ENCODE data around the gene NACC2.
A peak's percentile ranks its signal among the peaks of the same experiment; 100 is the strongest.

Gene NACC2

DNA sequence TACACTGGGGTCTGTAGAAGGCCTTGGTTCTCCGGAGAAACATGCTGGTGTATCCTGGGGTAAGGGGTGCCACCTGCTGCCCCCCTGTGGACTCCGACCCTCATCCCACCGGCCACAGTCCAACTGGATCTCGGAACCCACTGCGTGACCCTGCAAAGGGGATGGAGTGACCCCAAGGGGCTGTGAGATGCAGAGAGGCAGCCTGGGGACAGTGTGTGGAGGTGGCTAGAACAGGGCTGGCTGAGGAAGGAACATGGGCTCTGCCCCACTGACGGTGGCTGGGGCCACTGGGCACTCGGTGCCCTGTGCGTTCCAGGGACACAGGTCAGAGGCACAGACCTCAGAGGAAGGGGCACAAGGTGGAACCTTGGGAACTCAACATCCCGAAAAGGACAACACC lies 2.3 kb downstream of the NACC2 start:
- no peak for DNase-seq (ENCODE audit: low read depth)
- TF ChIP-seq, protein P1, sequence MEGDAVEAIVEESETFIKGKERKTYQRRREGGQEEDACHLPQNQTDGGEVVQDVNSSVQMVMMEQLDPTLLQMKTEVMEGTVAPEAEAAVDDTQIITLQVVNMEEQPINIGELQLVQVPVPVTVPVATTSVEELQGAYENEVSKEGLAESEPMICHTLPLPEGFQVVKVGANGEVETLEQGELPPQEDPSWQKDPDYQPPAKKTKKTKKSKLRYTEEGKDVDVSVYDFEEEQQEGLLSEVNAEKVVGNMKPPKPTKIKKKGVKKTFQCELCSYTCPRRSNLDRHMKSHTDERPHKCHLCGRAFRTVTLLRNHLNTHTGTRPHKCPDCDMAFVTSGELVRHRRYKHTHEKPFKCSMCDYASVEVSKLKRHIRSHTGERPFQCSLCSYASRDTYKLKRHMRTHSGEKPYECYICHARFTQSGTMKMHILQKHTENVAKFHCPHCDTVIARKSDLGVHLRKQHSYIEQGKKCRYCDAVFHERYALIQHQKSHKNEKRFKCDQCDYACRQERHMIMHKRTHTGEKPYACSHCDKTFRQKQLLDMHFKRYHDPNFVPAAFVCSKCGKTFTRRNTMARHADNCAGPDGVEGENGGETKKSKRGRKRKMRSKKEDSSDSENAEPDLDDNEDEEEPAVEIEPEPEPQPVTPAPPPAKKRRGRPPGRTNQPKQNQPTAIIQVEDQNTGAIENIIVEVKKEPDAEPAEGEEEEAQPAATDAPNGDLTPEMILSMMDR (IDR thresholded peaks at IDR 0.05; ENCODE audit: control insufficient read depth, insufficient read depth, low read depth, low read length, missing control alignments), result no peak
- H3K4me3 ChIP-seq (ENCODE audit: control insufficient read depth, low read depth, low read length), result no peak overlapping the region

DNA sequence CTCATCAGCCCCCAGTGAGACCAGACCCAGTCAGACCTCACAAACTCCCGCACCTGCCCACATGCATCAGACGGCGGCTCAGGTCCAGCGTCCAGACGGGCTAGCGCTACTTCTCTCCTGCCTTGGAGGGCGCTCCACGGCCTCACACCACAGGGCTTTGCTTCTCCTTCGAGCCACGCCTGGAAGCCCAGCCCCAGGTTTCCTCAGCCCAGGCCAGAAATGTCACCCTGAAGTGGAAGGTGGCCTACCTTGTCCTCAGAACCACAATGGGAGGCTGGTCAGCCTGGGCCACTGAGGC lies 2.8 kb downstream of the NACC2 start:
- TF ChIP-seq, protein P1 (IDR thresholded peaks at IDR 0.05; ENCODE audit: control insufficient read depth, insufficient read depth, low read depth, low read length, missing control alignments), result no peak
- no peak overlapping the region for H3K4me3 ChIP-seq (ENCODE audit: control insufficient read depth, low read depth, low read length)
- DNase-seq (ENCODE audit: low read depth), result no peak

DNA sequence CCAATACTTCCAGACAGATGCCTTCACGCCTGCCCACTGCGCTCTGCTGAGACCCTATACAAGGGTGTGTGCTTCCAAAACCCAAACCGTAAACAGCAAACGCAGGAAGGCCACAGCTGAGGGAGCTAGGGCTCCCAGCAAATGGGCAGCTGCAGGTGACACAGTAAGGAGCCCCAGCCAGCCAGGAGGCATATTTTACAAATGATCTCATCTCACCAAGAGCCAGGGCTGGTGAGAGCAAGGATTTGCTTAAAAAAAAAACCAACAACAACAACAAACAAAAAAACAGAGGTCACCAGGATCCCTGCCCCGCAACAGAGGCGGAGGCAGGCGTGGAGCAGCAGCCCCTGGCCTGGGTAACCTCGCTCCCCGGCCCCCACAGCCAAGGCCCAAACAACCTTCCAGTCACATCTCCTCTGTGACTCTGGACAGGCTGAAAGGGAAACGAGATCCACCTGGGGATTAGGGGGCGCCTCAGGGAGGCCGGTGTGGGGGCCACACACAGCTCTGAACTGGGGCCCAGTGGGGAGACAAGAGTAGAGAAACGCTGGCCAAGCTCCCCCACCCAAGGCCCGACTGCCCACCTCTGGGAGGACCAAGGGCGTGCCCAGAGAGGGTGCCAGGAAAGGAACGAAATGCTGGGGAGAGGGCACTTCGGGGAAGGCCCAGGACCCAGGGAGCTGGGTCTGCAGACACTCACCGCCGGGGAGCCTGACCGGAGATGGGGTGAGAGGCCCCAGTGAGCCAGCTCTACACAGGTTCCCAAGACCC lies 3.3 kb downstream of the NACC2 start:
- no peak overlapping the region for H3K4me3 ChIP-seq (ENCODE audit: control insufficient read depth, low read depth, low read length)
- TF ChIP-seq, protein P1 (IDR thresholded peaks at IDR 0.05; ENCODE audit: control insufficient read depth, insufficient read depth, low read depth, low read length, missing control alignments), result no peak
- DNase-seq (ENCODE audit: low read depth), result no peak

DNA sequence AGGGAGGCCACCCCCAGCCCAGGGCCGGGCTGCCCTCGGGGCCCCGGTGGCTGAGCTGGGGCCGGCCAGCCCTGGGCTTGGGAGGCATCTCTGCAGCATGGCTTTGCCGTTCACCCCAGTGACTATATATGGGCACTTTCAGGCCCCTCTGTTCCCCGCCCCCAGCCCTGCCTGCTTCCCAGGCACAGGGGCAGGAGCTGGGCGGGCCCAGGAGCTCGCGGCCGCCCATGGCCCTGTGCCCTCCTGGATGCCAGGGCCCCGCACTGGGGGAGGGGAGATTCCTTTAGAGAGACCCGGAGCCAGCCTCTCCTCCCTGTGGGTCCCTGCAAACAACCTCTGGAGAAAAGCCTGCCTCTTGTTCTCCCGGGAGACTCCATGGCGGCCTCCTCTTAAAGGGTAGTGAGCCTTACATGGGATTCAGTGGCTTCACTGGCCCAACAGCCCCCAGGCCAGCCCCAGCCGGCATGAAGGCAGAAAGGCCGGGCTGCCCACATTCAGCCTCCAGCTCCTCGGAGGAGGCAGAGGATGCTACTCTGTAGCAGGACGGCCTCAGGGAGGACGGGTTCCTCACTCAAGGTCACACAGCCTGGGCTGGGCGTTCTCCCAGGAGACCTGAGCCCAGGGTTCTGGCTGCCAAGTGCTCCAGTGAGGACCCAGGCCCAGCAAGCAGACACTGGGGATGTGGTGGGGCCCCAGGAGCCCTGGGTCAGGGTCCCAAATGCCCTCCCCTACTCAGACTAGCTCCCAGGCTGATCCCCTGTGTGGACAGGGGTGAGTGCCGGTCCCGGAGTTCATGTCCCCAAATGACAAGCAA lies 4.1 kb downstream of the NACC2 start:
- TF ChIP-seq, protein P1 (IDR thresholded peaks at IDR 0.05; ENCODE audit: control insufficient read depth, insufficient read depth, low read depth, low read length, missing control alignments), result no peak
- DNase-seq (ENCODE audit: low read depth), result no peak
- no peak overlapping the region for H3K4me3 ChIP-seq (ENCODE audit: control insufficient read depth, low read depth, low read length)

DNA sequence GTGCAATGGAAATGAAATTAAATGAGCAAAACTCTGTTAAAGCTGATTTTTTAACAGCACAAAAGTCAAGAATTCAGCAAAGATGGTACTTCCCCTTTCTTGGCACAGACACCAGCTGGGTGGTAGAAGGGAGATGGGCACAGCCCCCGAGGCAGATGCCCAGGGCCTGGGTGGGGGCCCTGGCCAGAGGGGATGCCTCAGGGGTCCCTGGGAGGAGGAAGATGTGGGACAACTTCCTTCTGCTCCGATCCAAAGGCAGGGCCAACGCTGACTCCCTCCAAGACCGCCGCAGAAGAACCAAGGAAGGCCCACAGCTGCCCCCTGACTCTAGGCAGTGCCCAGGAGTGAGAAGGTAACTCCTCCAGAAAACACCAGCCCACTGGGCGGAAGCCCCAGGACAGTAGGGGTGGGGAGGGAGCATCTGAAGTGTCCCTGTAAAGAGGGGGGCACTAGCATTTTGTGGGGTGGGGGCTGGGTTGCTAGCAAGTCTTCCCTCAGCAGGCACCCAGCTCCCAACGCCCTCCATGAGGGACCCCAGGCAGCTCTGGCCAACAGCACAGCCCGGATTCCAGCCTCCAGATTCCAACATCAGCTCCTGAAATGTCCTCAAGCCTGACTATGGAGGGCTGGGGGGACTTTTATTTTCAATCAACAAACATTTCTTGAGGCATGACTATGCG lies 4.9 kb downstream of the NACC2 start:
- TF ChIP-seq, protein P1 (IDR thresholded peaks at IDR 0.05; ENCODE audit: control insufficient read depth, insufficient read depth, low read depth, low read length, missing control alignments), result no peak
- no peak overlapping the region for H3K4me3 ChIP-seq (ENCODE audit: control insufficient read depth, low read depth, low read length)
- DNase-seq (ENCODE audit: low read depth), result no peak

DNA sequence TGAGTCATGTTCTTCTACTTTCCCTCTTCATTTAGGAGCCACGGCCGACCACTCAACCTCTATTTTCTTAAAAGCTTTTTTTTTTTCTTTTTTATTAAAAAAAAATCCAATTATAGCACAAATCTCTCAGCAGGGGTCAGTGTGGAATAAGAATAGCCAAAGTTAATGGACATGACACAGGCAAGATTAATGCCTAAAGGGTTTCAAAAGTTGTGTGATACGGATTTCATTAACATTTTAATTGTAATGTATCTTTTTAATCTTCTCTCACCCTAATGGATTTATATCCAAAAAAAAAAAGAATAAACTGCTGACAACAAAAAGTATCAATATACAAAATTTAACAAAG lies 5.4 kb downstream of the NACC2 start:
- no peak overlapping the region for H3K4me3 ChIP-seq (ENCODE audit: control insufficient read depth, low read depth, low read length)
- TF ChIP-seq, protein P1 (IDR thresholded peaks at IDR 0.05; ENCODE audit: control insufficient read depth, insufficient read depth, low read depth, low read length, missing control alignments), result peak; percentile 36
- no peak for DNase-seq (ENCODE audit: low read depth)
